Neural cell (in vitro differentiated cells): ENCODE results near the gene KLHL21. TPM values are rescaled to one million over a fixed set of nuclear protein-coding genes. Genes with fewer than 3 reads are reported as not detected.
"Not testable (repeated sequence)": the region's sequence is repeated elsewhere in the genome, so short reads cannot be mapped to it uniquely, and the experiment has no call there.

Experiments used
- H2AFZ ChIP-seq: fragments of 200-600, 300-800 bp; sonication (generic), shearing (Covaris generic); 2 replicates; pipeline ENCODE4 v1.6.0; 2014; ENCODE audit warnings: low read depth, mild to moderate bottlenecking, antibody characterized with exemption, low read length, moderate library complexity
- H3F3A ChIP-seq: fragments of 200-600 bp; shearing (Covaris generic); 2 replicates; pipeline ENCODE4 v1.6.1; 2016; ENCODE audit warnings: mild to moderate bottlenecking, moderate library complexity, mixed read lengths, antibody characterized with exemption, low read length; ENCODE audit not compliant: insufficient read depth, poor library complexity, severe bottlenecking
- H3K27ac ChIP-seq: fragments of 200-600, 300-800 bp; sonication (generic), shearing (Covaris generic); 2 replicates; pipeline ENCODE4 v1.5.1; 2014; ENCODE audit warnings: mild to moderate bottlenecking, low read length, moderate library complexity
- H3K27me3 ChIP-seq: fragments of 300-800, 200-600 bp; sonication (generic), shearing (Covaris generic); 2 replicates; pipeline ENCODE4 v1.6.0; 2014; ENCODE audit warnings: mild to moderate bottlenecking, low read depth, low read length, moderate library complexity; ENCODE audit not compliant: insufficient read depth
- H3K36me3 ChIP-seq: fragments of 300-800, 200-600 bp; sonication (generic), shearing (Covaris generic); 2 replicates; pipeline ENCODE4 v1.5.1; 2014; ENCODE audit warnings: mild to moderate bottlenecking, antibody characterized with exemption, low read length, moderate library complexity; ENCODE audit not compliant: insufficient read depth
- H3K4me2 ChIP-seq: fragments of 300-800, 200-600 bp; sonication (generic), shearing (Covaris generic); 2 replicates; pipeline ENCODE4 v1.6.0; 2014; ENCODE audit warnings: mild to moderate bottlenecking, low read length
- H3K4me3 ChIP-seq: fragments of 300-800, 200-600 bp; sonication (generic), shearing (Covaris generic); 2 replicates; pipeline ENCODE4 v1.5.1; 2014; ENCODE audit warnings: mild to moderate bottlenecking, low read length, moderate library complexity
- H3K79me2 ChIP-seq: fragments of 200-600 bp; shearing (Covaris generic); replicated peaks from 2 replicates; pipeline ENCODE4 v1.6.0; 2014; ENCODE audit warnings: mild to moderate bottlenecking, low read length, moderate library complexity; ENCODE audit not compliant: insufficient read depth
- H3K9ac ChIP-seq: fragments of 300-800, 200-600 bp; sonication (generic), shearing (Covaris generic); 2 replicates; pipeline ENCODE4 v1.6.1; 2016; ENCODE audit warnings: mild to moderate bottlenecking, low read length, mixed read lengths
- H3K9me2 ChIP-seq: fragments of 200-600 bp; shearing (Covaris generic); 2 replicates; pipeline ENCODE4 v1.6.1; 2016; ENCODE audit warnings: mild to moderate bottlenecking, low read length, mixed read lengths; ENCODE audit not compliant: insufficient read depth
- H3K9me3 ChIP-seq: fragments of 200-600, 300-800 bp; sonication (generic), shearing (Covaris generic); 2 replicates; pipeline ENCODE4 v1.6.1; 2016; ENCODE audit warnings: mild to moderate bottlenecking, mixed run types, low read length, moderate library complexity, mixed read lengths
- H4K20me1 ChIP-seq: fragments of 200-600 bp; shearing (Covaris generic); 2 replicates; pipeline ENCODE4 v1.6.1; 2016; ENCODE audit warnings: mild to moderate bottlenecking, mixed run types; ENCODE audit not compliant: insufficient read depth
- EP300 ChIP-seq: fragments of 450-650 bp; conservative IDR thresholded peaks from 2 replicates; pipeline ENCODE4 v1.6.1; 2014; ENCODE audit warnings: antibody characterized with exemption, mild to moderate bottlenecking, moderate library complexity; ENCODE audit not compliant: poor library complexity, severe bottlenecking
- EZH2 ChIP-seq: fragments of 200-600, 300-800 bp; shearing (Covaris generic), sonication (generic); IDR thresholded peaks from 2 replicates; pipeline ENCODE4 v1.6.1; 2014; ENCODE audit warnings: antibody characterized with exemption, low read length, borderline replicate concordance, mild to moderate bottlenecking; ENCODE audit not compliant: insufficient read depth, poor library complexity, severe bottlenecking
- MXI1 ChIP-seq: fragments of 450-650 bp; conservative IDR thresholded peaks from 2 replicates; pipeline ENCODE4 v1.6.1; 2014; ENCODE audit warnings: antibody characterized with exemption, mild to moderate bottlenecking; ENCODE audit not compliant: poor library complexity, severe bottlenecking
- POLR2AphosphoS5 ChIP-seq: IDR thresholded peaks from 2 replicates; pipeline ENCODE4 v1.6.1; 2012
- RAD21 ChIP-seq: fragments of 450-650 bp; conservative IDR thresholded peaks from 2 replicates; pipeline ENCODE4 v1.6.1; 2014; ENCODE audit warnings: antibody characterized with exemption, mild to moderate bottlenecking, moderate library complexity
- TAF1 ChIP-seq: IDR thresholded peaks from 2 replicates; pipeline ENCODE4 v1.6.1; 2012; ENCODE audit warnings: low read depth
- polyA plus RNA-seq: library from polyadenylated mRNA; depleted of rRNA; stranded (reverse); fragments of >200 nt; gene quantifications from 2 replicates; pipeline ENCODE4 v1.2.3, GENCODE V29; 2014
- TF ChIP-seq, protein P1 (sequence below): IDR thresholded peaks from 2 replicates; pipeline ENCODE4 v1.6.1; 2012; ENCODE audit warnings: borderline replicate concordance
- TF ChIP-seq, protein P2 (sequence below): fragments of 450-650 bp; IDR thresholded peaks from 2 replicates; pipeline ENCODE4 v1.5.1; 2014; ENCODE audit warnings: antibody characterized with exemption, mild to moderate bottlenecking, moderate library complexity; ENCODE audit not compliant: poor library complexity, severe bottlenecking

Gene KLHL21
- polyA plus RNA-seq, 1 donor from 2014 or later: 8.4 TPM

DNA sequence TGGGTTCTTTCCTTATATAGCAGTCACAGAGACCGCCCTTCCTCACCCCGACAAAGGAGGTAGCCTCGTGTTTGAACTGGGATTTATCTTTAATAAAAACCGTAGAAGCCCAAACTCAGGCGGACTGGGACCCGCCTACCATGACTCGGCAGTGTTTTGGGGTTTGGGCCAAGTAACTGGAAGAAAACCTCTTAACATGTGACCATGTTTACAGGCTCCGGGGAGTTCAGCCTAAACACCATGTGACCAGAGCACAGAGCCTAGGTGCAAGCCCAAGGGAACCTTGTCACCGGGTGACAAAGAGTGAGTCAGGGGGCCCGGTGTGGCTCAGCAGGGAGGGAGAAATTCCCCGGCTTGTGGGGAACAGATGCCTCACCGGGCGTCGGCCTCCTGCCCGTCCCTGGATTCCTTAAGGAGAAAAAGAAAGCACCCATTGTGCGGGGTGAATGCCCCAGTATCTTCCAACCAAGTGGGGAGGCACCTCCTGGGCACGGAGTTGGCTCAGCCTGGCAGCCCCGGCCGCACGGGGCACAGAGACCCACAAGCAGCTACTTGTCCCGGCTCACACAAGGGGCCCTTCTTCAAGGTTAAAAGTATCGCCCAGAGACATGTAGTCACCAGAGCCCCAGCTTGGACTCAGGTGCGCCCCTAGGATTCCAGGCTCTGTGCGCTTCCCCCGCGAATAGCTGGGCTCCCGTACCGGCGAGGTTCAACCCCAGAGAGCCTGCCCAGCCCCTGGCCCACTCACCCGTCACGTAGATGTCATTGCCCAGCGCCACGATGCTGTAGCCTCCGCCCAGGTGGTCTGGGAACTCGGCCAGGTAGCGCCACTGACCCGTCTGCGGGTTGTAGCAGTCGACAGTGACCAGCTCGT, 1.4 kb downstream of the KLHL21 start:
- no peaks in the 10 kb centered on the region for H4K20me1 ChIP-seq
- H3K9me3 ChIP-seq: no peaks in the 10 kb centered on the region
- peak overlapping the region; percentile 34 for H2AFZ ChIP-seq
- H3K27ac ChIP-seq: peak overlapping the region; percentile 12
- no peaks in the 10 kb centered on the region for H3F3A ChIP-seq
- peaks cover 21% of the 10 kb centered on the region for H3K27me3 ChIP-seq
- no peaks in the 10 kb centered on the region for H3K9me2 ChIP-seq
- TF ChIP-seq, protein P1, sequence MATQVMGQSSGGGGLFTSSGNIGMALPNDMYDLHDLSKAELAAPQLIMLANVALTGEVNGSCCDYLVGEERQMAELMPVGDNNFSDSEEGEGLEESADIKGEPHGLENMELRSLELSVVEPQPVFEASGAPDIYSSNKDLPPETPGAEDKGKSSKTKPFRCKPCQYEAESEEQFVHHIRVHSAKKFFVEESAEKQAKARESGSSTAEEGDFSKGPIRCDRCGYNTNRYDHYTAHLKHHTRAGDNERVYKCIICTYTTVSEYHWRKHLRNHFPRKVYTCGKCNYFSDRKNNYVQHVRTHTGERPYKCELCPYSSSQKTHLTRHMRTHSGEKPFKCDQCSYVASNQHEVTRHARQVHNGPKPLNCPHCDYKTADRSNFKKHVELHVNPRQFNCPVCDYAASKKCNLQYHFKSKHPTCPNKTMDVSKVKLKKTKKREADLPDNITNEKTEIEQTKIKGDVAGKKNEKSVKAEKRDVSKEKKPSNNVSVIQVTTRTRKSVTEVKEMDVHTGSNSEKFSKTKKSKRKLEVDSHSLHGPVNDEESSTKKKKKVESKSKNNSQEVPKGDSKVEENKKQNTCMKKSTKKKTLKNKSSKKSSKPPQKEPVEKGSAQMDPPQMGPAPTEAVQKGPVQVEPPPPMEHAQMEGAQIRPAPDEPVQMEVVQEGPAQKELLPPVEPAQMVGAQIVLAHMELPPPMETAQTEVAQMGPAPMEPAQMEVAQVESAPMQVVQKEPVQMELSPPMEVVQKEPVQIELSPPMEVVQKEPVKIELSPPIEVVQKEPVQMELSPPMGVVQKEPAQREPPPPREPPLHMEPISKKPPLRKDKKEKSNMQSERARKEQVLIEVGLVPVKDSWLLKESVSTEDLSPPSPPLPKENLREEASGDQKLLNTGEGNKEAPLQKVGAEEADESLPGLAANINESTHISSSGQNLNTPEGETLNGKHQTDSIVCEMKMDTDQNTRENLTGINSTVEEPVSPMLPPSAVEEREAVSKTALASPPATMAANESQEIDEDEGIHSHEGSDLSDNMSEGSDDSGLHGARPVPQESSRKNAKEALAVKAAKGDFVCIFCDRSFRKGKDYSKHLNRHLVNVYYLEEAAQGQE: no peak
- TF ChIP-seq EZH2: no peak
- TF ChIP-seq MXI1: peak; percentile 59
- no peak for TF ChIP-seq RAD21
- no peak for TF ChIP-seq EP300
- no peak for TF ChIP-seq TAF1
- no peaks in the 10 kb centered on the region for H3K36me3 ChIP-seq
- H3K4me3 ChIP-seq: peak overlapping the region; percentile 92
- H3K4me2 ChIP-seq: peak overlapping the region; percentile 66
- H3K79me2 ChIP-seq: no peaks in the 10 kb centered on the region
- peak overlapping the region; percentile 59 for H3K9ac ChIP-seq

DNA sequence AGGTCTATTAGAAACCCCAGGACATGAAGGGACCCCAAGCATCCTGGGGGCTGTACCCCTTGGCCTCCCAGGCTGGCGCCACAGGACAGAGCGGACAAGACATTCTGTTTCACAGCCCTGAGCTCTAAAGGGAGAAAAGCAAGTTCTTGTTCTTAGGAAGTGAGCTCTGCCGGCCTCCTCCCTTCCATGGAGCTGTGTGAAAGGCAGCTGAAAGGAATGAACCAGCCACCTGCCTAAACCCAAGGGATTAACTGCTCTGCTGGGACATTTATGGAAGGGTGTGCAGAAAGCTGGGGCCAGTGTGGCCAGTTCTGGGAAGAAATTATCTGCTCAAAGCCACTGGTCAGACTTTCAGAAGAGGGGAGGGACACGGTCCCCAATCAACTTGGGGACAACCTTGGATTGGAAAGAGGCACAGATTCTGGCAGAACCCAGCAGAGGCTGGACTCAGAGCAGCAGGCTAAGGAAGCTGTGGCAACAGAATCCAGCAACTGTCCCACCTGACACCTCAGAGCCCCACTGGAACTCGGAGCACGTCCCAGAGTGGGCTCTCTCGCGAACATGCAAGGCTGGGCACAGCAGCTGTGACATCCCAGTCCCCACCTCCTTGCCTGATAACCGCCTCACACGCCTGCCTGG, 2.1 kb downstream of the KLHL21 start:
- no peaks in the 10 kb centered on the region for H3K79me2 ChIP-seq
- peak overlapping the region; percentile 66 for H3K4me2 ChIP-seq
- H3K9ac ChIP-seq: peak overlapping the region; percentile 59
- H3K9me3 ChIP-seq: no peaks in the 10 kb centered on the region
- no peaks in the 10 kb centered on the region for H4K20me1 ChIP-seq
- H3K36me3 ChIP-seq: no peaks in the 10 kb centered on the region
- H2AFZ ChIP-seq: no peak overlapping the region
- peaks cover 21% of the 10 kb centered on the region for H3K27me3 ChIP-seq
- H3F3A ChIP-seq: no peaks in the 10 kb centered on the region
- TF ChIP-seq TAF1: peak; percentile 24
- no peak for TF ChIP-seq POLR2AphosphoS5
- TF ChIP-seq, protein P2, sequence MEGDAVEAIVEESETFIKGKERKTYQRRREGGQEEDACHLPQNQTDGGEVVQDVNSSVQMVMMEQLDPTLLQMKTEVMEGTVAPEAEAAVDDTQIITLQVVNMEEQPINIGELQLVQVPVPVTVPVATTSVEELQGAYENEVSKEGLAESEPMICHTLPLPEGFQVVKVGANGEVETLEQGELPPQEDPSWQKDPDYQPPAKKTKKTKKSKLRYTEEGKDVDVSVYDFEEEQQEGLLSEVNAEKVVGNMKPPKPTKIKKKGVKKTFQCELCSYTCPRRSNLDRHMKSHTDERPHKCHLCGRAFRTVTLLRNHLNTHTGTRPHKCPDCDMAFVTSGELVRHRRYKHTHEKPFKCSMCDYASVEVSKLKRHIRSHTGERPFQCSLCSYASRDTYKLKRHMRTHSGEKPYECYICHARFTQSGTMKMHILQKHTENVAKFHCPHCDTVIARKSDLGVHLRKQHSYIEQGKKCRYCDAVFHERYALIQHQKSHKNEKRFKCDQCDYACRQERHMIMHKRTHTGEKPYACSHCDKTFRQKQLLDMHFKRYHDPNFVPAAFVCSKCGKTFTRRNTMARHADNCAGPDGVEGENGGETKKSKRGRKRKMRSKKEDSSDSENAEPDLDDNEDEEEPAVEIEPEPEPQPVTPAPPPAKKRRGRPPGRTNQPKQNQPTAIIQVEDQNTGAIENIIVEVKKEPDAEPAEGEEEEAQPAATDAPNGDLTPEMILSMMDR: no peak
- no peak for TF ChIP-seq RAD21
- H3K9me2 ChIP-seq: no peaks in the 10 kb centered on the region
- H3K27ac ChIP-seq: no peak overlapping the region
- peak overlapping the region; percentile 92 for H3K4me3 ChIP-seq

GRCh38 chr1:6599991-6600390, 2.7 kb downstream of the KLHL21 start:
- H3F3A ChIP-seq, H3K4me2 ChIP-seq, H3K9me2 ChIP-seq, H4K20me1 ChIP-seq, H3K36me3 ChIP-seq, H2AFZ ChIP-seq, H3K79me2 ChIP-seq, H3K27ac ChIP-seq, H3K9me3 ChIP-seq: not testable (repeated sequence)
- Histone ChIP-seq H3K4me3 (peak overlapping the region; percentile 92), H3K9ac (peak overlapping the region; percentile 59), H3K27me3 (peaks cover 21% of the 10 kb centered on the region)
